HG03565 (cell line): Measurements from ENCODE around the gene ALLC.
A peak's percentile ranks its signal among the peaks of the same experiment; 100 is the strongest.

Experiments used
- ATAC-seq: cut with Tn5 transposase; IDR thresholded peaks from one replicate; pipeline ENCODE4 v1.9.1; 2021; ENCODE audit warnings: mild to moderate bottlenecking, moderate library complexity; ENCODE audit not compliant: unreplicated experiment

Gene ALLC

DNA sequence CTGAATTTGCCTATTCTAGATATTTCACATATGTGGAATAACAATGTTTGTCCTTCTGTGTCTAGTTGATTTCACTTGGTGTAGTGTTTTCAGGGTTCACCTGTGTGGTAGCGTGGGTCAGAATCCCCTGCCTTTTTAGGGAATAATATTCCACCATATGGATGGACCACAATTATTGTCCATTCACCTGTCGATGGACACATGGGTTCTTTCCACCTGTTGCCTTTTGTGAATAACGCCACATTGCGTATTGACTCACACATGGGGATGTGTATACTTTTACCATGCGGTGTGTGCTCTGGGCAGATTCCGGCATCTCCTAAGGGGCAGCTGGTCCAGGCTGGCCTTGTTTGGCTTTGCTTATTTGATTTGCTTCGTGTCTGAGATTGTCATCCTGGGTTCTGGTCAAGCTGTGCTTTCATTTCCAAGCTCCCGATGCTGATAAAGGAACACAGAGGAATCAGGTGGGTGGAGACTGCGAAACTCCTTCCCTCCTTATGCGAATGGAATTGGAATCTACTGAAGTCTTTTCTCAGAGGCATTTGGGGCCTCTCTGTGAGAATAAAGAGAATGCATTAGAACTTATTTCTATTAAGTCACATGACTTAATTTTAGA, 18.9 kb upstream of the ALLC start:
- ATAC-seq = no peak

- ATAC-seq = no peak
Observed at GRCh38 chr2:3639653-3640052, 18.3 kb upstream of the ALLC start.

DNA sequence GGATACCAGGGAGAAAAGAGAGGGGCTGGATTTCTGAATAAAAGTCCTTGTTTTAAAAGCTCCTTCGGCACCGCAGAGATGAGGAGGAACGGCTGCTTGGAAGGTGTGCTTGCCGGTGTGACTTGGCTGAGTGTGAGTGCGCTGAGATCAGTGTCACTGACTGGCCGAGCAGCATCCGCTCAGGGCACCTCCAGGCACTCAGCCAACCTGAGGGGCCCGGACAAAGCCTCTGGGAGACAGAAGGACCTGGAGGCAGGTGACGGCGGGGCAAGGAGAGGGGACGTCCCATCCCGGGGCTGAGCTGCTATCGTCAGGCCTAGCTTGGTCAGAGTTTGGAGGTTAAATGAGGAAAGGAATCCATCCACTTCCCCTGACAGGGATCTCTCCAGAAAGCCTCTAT, 16.8 kb upstream of the ALLC start:
- no peak for ATAC-seq

DNA sequence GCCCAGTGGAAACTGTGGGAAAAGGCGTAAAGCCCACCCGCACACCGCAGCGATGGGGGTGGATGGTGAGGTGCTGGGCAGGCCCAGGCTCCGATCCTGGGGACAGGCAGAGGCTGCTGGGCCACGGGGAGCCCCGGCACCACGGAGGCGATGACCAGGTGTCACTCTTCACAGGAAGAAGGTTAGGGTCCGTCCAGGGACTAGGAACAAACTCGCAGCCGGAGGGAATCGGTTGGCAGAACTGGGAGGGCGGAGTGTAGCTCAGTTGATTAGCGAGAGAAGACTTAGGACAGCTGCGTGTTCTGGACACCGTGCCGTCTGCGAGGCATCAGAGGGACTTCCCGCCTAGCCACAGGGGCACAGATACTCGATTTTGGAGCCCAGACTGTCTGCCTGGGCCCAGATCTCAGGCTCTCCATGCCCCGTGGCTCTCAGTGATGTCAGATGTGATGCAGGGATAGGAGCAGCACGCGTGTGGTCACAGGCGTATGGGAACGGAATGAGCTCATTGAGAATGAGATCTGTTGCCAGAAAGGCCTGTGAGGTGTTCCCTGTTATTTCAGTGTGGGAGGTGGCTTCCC, 16.1 kb upstream of the ALLC start:
- ATAC-seq = no peak

GRCh38 chr2:3642521-3643215, 15.3 kb upstream of the ALLC start:
- ATAC-seq = no peak

GRCh38 chr2:3643371-3644245, 14.4 kb upstream of the ALLC start:
- no peak for ATAC-seq

DNA sequence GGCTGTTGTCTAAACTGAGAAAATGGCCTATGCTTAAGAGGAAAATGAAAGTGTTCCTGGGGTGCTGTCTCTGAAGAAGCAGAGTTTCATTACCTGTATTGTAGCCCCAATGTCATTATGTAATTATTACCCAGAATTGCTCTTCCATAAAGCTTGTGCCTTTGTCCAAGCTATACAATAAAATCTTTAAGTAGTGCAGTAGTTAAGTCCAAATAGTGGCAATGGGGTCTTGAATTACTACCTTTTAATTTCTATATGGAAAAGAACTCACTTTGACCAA, 13.8 kb upstream of the ALLC start:
- ATAC-seq = no peak

DNA sequence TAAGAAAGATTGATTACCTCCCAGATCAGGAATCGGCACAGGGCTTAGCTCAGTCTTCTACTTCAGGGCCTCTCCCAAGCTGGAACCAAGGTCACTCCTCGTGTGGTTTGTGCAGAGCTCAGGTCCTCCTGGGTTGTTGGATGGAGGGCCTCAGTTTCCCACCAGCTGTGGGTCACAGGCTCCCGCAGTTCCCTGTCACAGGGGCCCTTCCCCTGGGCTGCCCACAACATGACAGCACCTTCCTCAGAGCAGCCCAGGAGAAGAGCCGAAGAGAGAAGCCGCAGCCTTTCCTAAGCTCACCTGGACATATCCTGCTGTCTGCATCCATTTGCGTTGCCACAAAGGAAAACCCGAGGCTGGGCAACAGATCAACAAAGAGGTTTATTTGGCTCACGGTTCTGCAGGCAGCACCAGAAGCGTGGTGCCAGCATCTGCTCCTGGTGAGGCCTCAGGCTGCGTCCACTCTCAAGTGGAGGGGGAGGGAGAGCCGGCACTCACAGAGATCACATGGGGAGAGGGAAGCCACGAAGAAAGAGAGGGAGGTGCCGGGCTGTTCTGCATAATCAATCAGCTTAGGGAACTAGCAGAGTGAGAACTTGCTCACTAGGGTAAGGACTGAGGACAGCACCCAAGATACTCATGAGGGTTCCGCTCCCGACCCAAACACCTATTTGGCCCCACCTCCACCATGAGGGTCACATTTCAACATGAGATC, 13.0 kb upstream of the ALLC start:
- no peak for ATAC-seq

DNA sequence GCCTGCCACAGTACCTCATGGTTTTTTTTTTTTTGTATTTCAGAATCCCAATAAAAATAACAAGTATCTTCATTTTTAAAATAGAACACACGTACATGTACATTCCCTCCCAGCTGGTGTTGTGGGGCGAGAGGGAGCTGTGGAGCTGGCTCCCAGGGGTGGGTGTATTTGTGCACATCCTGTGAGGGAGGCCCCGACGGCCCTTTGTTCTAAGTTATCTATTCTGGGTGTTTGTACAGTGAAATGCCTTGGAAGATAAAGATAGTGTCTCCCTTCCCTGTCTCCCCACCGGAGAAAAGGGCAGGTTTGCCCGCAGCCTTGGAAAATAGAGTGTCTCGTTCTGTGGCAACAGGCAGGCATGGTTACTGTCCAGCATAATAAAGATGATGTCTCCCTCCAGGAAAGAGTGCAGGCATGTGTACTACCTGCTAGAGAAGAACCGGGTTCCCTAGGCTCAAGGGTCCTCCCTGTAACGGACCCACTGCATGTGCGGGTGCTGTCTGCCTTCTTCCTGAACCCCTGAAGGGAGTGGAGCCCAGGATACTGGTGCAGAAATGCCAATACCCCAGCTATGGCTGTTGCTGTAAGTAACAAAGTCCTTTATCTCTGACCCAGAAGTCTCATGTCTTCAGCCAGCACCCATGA, 12.1 kb upstream of the ALLC start:
- ATAC-seq = no peak

DNA sequence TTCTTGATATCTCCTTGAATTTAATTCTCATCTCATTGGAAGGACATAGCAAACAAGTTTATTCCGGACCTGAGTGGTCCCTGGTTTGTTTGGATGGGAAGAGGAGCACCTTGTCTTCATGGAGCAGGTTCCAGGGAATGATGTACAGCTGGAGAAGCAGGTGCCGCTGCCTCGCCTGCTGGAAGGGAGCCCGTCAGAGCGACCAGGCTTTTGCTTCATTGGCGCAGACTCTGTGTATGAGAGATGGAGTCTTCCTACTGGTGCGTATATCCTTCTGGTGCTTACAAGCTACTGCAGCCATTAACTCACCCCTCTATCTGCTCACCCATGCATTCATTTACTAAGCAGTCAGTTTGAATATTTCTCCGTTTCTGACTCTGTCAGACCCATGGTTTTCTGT, 11.6 kb upstream of the ALLC start:
- no peak for ATAC-seq

DNA sequence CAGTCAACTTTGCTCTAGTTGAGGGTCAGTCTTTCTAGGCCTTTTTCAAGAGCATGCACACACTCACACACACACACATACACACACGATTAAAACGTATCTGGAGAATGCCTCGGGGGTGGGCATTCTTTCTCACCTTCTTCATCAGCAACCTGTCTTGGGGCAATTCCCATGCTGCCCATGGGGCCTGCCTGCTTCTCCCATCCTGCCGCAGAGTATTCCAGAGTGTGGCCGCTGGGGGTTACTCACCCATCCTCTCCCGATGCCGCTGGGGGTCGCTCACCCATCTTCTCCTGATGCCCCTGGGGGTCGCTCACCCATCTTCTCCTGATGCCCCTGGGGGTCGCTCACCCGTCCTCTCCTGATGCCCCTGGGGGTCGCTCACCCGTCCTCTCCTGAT, 10.8 kb upstream of the ALLC start:
- ATAC-seq = no peak

DNA sequence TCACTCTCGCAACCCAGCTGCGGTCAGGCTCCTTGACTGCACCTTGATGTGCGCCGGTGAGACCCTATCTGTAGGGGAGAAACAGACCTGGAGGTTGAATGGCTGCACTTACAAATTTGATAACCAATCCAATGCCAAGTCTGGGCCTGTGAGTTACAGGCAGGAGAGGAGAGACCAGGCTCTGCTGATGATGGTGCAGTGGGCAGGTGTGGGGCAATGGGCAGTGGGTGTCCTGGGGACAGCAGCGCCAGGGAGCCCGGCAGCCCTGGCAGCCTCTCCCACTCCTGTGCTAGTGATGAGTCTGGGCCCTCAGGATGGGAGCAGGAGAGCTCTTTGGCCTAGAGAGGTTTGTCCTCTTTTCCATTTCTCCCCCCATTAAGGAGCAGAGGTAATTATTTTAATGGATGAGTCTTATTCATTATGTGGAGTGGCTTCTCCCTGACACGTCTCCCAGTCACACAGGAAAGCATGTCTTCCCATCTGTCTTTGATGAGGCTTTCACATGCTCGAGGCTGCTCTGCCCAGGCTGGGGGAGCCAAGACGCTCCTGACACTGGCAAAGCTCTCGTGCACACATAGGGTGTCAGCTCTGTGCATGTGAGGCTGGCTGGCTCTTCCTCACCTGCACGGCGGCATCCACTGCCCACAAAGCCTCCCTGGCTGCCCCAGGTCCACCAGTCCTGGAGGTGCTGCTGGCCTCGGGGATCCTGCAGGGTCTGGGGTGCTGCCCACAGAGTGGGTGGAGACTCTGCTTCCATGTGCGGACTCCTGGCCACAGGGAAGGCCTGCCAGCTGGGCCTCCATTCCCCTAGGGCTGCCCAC, 10.0 kb upstream of the ALLC start:
- no peak for ATAC-seq

GRCh38 chr2:3648652-3649177, 9.3 kb upstream of the ALLC start:
- no peak for ATAC-seq

DNA sequence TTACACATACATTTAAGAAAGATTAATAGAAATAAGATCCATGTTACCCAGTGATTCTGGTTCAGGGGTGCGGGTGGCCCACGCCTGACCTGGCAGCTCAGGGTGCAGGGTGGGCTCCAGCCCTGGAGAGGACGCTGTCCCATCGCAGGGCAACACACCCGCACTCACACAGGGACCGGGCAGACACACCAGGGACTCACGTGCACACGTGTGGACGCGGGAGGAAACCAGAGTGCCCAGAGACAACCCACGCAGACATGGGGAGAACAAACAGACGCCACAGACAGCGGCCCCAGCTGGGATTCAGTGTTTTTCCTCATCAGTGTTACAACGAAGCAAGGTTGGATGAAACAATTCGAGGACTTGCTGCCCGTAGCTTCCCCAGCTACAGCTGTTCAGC, 8.4 kb upstream of the ALLC start:
- ATAC-seq = no peak

DNA sequence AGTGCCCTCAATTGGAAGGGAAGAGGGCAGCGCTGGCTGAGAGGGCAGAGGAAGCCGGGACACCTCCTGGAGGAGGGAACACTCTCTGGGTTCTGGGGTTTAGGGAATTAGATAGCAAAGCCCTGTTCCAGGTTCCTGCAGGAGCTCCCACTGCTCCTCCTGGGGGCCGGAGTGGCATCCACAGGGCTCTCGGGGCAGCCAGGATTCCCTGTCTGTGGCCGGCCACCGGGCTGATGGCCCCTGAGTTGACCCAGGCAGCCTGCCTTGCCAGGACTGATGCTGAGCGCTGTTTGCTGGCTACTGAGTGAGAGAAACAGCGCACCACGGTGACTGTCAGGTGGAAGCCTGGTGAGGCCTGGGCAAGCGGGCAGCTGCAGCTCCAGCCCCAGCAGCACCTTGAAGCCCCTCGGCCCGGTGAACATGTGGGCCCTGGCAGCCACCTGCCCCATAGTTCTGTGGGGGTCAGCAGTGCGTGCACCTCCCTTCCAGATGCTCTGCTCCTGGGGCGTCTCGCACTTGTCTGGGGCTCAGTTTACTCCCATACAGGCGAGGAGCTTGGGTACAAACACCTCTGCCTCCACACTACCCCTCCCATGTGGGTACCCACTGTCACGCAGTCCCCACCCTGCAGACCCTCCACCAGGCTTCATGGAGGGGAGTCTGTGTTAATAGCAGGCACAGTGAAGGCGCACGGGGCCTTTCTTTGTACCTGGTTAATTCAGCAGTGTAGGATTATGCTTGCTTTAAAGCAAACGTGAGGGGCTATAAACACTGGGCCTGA, 7.7 kb upstream of the ALLC start:
- ATAC-seq = no peak

DNA sequence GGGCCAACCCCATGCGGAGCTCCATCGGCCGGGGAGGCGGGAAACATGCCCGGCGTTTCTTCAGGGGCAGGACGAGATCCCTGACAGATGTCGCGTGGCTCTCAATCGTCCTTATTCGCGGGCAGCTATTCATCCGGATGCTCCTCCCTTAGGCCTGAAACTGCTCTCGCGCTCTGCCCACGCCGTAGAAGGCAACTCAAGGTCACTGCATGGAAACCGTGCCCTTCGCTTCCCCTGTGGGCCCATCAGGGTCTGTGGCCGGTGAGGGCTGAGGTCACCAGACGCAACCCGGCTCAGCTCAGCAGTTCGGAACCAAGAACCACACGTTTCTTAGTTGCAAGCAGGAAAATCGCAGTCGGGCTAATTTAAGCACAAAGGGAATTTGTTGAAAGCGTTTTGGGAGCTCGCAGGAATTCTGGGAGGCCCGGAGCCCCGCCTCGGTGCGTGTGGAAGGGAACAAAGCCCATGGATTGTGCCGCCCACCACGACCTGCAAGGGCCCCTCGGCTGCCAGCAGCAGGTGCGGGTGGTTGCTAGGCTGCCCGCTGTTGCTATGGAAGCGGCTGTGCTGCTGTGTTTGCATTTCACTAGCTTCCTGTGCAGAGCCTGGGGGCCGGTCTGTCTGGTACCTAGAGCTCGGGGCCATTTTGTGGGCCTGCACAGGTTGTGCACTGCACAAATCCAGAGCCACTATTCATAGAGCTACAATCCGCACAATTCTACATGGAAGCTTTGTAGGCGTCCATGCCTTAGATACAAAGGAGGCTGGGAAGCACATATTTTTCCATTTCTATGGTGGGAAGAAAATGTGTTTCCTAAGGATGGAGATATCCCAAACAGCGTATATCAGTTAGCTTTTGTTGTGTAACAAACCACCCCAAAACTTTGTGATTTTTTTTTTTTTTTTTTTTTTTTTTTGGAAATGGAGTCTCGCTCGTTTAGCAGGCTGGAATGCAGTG, 6.0 kb upstream of the ALLC start:
- peak; percentile 49 for ATAC-seq

- ATAC-seq = no peak
Observed at GRCh38 chr2:3652896-3653625, 4.9 kb upstream of the ALLC start.
